Measurements from ENCODE around the gene ARPC5L. TPM values are rescaled to one million over a fixed set of nuclear protein-coding genes. Genes with fewer than 3 reads are reported as not detected.

The ARPC5L gene
- total RNA-seq, 2 experiments from 2014 or later, result 76.6 to 79.4 TPM

DNA sequence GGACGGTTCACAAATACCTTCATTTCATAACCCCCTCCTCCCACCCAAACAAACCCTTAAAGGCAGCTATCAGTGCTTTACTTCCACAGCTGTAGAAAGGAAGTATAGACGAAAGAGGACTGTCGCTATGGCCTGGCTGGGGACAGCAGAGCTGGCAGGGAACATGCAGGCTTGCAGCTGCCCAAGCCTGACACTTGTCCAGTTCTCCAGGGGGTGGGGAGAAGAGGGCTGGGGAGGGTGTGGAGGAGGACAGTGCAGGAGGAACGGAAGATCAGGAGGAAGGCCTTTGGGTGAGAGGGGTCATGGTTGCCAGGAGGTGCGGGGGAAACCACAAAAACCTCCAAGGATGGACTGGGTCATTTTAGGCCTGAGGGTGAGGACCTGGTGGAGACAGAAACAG, 25.9 kb downstream of the ARPC5L start:
- Mint-ChIP-seq H3K36me3 (ENCODE audit: low read depth) (peaks cover 46% of the 10 kb centered on the region), H3K4me3 (no peak overlapping the region), H3K27me3 (no peaks in the 10 kb centered on the region), H3K9me3 (no peaks in the 10 kb centered on the region), H3K27ac (no peak overlapping the region), H3K4me1 (no peaks in the 10 kb centered on the region)
- ChIA-PET POLR2A (no interaction called here), CTCF (interaction anchor here (1.2 kb wide), 1 partner anchor 48 kb away, joined by 3 read pairs; no protein-coding TSS in a partner anchor)
- DNase-seq, result no peak

DNA sequence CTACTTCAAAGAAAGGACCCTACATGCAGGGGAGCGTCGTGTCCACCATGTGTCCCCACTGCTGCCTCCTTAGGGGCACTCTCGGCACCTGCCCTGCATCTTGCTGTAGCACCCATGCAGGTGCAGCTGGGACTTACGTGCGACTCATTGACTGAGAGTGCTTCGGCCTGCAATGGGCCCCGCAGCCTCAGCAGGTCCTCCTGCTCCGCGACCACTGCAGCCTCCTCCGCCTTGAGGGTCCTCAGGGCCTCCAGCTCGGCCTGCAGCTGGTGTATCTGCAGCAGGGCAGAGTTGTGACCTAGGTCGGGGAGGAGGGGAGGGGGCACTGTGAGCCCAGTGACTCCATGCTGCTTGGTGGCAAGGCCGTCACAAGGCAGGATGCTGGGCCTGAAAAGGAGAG, 27.1 kb downstream of the ARPC5L start:
- H3K4me3 Mint-ChIP-seq, result no peak overlapping the region
- ChIA-PET POLR2A (no interaction called here), CTCF (interaction anchor here (3.1 kb wide), 1 partner anchor 36 kb away, joined by 10 read pairs; the partner anchor contains the start of gene WDR38)
- no peaks in the 10 kb centered on the region for H3K27me3 Mint-ChIP-seq
- peaks cover 51% of the 10 kb centered on the region for H3K36me3 Mint-ChIP-seq (ENCODE audit: low read depth)
- H3K4me1 Mint-ChIP-seq, result no peaks in the 10 kb centered on the region
- H3K27ac Mint-ChIP-seq, result no peak overlapping the region
- no peaks in the 10 kb centered on the region for H3K9me3 Mint-ChIP-seq
- DNase-seq, result no peak

- H3K27ac Mint-ChIP-seq, result no peak overlapping the region
- H3K36me3 Mint-ChIP-seq (ENCODE audit: low read depth), result peaks cover 55% of the 10 kb centered on the region
- no peaks in the 10 kb centered on the region for H3K9me3 Mint-ChIP-seq
- H3K4me1 Mint-ChIP-seq, result peaks cover 1% of the 10 kb centered on the region
- H3K27me3 Mint-ChIP-seq, result no peaks in the 10 kb centered on the region
- no peak for DNase-seq
- H3K4me3 Mint-ChIP-seq, result no peak overlapping the region
- ChIA-PET CTCF (interaction anchor here (3.1 kb wide), 1 partner anchor 37 kb away, joined by 10 read pairs; the partner anchor contains the start of gene WDR38), POLR2A (no interaction called here)
Measured at GRCh38 chr9:124890179-124890578, 28.2 kb downstream of the ARPC5L start.

DNA sequence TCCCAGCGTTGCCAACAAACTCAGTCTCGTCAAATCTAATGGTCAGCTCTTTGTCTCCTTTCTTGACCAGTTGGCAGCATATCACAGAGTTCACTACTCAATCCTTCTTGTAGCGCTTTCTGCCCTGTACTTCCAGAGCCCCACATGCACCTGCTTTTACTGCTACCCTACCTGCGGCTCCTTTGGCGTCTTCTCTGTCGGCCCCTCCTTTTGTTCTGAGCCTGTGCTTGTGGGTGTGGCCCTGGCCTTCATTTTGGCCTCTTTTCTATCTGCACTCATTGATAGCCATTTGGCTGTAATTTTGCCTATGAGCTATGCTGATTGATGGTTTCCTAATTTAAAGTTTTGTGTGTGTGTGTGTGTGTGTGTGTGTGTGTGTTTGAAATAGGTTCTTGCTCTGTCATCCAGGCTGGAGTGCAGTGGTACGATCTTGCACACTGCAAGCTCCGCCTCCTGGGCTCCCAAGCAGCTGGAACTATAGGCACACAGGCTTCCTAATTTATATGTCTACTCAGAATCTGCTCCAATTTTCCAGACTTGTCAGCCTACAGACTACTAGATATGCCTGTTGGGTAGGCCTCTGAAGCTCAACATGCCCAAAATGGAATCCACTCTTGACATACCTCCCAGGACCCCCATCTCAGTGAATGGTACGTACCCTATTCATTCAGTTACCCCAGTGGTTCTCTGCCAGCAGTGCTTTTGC, 32.3 kb downstream of the ARPC5L start:
- Mint-ChIP-seq H3K9me3 (no peaks in the 10 kb centered on the region), H3K4me1 (peaks cover 1% of the 10 kb centered on the region), H3K4me3 (no peak overlapping the region), H3K36me3 (ENCODE audit: low read depth) (peaks cover 54% of the 10 kb centered on the region), H3K27me3 (no peaks in the 10 kb centered on the region), H3K27ac (no peak overlapping the region)
- POLR2A ChIA-PET, result interaction anchor here (0.8 to 2.3 kb wide), 5 partner anchors 13 to 38 kb away, joined by 3 to 6 read pairs (median 3); no protein-coding TSS in a partner anchor
- no peak for DNase-seq
- CTCF ChIA-PET, result interaction anchor here (0.9 to 2.1 kb wide), 5 partner anchors 16 to 125 kb away, joined by 3 to 15 read pairs (median 3); partner anchors contain the start of genes ARPC5L, RPL35 and WDR38

DNA sequence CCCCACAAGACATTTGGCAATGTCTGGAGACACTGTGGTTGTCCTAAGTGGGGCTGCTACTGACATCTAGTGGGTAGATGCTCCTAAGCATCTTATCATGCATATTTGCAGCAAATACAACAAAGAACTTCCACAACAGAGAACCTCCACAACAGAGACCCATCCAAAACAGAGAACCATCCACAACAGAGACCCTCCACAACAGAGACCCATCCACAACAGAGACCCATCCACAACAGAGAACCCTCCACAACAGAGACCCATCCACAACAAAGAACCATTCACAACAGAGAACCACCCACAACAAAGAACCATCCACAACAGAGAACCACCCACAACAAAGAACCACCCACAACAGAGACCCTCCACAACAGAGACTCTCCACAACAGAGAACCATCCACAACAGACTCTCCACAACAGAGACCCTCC, 32.8 kb downstream of the ARPC5L start:
- peaks cover 1% of the 10 kb centered on the region for H3K4me1 Mint-ChIP-seq
- peak; percentile 44 for DNase-seq
- H3K9me3 Mint-ChIP-seq, result no peaks in the 10 kb centered on the region
- CTCF ChIA-PET, result interaction anchor here (1.0 to 2.1 kb wide), 3 partner anchors 17 to 42 kb away, joined by 3 to 15 read pairs (median 10); partner anchors contain the start of genes ARPC5L, RPL35 and WDR38
- no peaks in the 10 kb centered on the region for H3K27me3 Mint-ChIP-seq
- H3K27ac Mint-ChIP-seq, result peak overlapping the region; percentile 63
- POLR2A ChIA-PET, result interaction anchor here (2.3 kb wide), 1 partner anchor 13 kb away, joined by 6 read pairs; no protein-coding TSS in a partner anchor
- H3K4me3 Mint-ChIP-seq, result no peak overlapping the region
- peaks cover 51% of the 10 kb centered on the region for H3K36me3 Mint-ChIP-seq (ENCODE audit: low read depth)

- ChIA-PET POLR2A (interaction anchor here (0.9 to 1.0 kb wide), 3 partner anchors 20 to 36 kb away, joined by 3 to 4 read pairs (median 3); partner anchors contain the start of genes ARPC5L and RPL35), CTCF (interaction anchor here (1.1 kb wide), 1 partner anchor 476 kb away, joined by 3 read pairs; no protein-coding TSS in a partner anchor)
- DNase-seq, result no peak
- Mint-ChIP-seq H3K4me3 (no peak overlapping the region), H3K27ac (no peak overlapping the region), H3K36me3 (ENCODE audit: low read depth) (peaks cover 39% of the 10 kb centered on the region), H3K4me1 (peaks cover 1% of the 10 kb centered on the region), H3K9me3 (no peaks in the 10 kb centered on the region), H3K27me3 (no peaks in the 10 kb centered on the region)
Measured at GRCh38 chr9:124897570-124898460, 35.9 kb downstream of the ARPC5L start.

GRCh38 chr9:124899845-124900244, 37.9 kb downstream of the ARPC5L start:
- no peak for DNase-seq
- Mint-ChIP-seq H3K9me3 (no peaks in the 10 kb centered on the region), H3K27me3 (no peaks in the 10 kb centered on the region), H3K4me1 (peaks cover 1% of the 10 kb centered on the region), H3K27ac (no peak overlapping the region), H3K4me3 (no peak overlapping the region), H3K36me3 (ENCODE audit: low read depth) (peaks cover 29% of the 10 kb centered on the region)
- POLR2A ChIA-PET, result interaction anchor here (0.6 to 1.1 kb wide), 2 partner anchors 30 to 67 kb away, joined by 4 read pairs; no protein-coding TSS in a partner anchor
- CTCF ChIA-PET, result no interaction called here

GRCh38 chr9:124906966-124907365, 45.0 kb downstream of the ARPC5L start:
- H3K9me3 Mint-ChIP-seq, result no peaks in the 10 kb centered on the region
- DNase-seq, result no peak
- peaks cover 32% of the 10 kb centered on the region for H3K36me3 Mint-ChIP-seq (ENCODE audit: low read depth)
- ChIA-PET CTCF (no interaction called here), POLR2A (no interaction called here)
- H3K27me3 Mint-ChIP-seq, result no peaks in the 10 kb centered on the region
- H3K4me3 Mint-ChIP-seq, result no peak overlapping the region
- H3K4me1 Mint-ChIP-seq, result no peaks in the 10 kb centered on the region
- no peak overlapping the region for H3K27ac Mint-ChIP-seq

GRCh38 chr9:124908098-124908497, 46.2 kb downstream of the ARPC5L start:
- Mint-ChIP-seq H3K9me3 (no peaks in the 10 kb centered on the region), H3K27ac (no peak overlapping the region), H3K36me3 (ENCODE audit: low read depth) (peaks cover 37% of the 10 kb centered on the region), H3K27me3 (no peaks in the 10 kb centered on the region), H3K4me1 (no peaks in the 10 kb centered on the region), H3K4me3 (no peak overlapping the region)
- ChIA-PET CTCF (no interaction called here), POLR2A (no interaction called here)
- DNase-seq, result no peak

DNA sequence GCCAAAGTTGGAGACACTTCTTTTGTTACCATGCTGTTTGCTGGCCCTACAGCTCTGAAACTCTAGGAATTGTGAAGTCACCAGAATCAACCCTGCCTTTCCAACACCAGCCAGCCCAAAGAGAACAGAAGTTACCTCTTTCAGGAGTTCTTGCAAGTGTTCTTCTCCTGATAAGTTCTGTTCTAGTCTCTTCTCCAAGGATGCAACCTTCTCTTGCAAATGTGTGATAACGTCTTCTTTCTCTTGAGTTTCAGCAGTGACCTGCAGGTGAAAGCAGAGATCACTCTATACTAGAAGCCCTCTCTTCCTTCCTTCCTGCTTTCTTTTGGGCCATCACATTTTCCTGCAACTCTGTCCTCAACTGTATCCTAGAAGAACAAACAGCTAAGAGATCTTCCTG, 49.8 kb downstream of the ARPC5L start:
- peaks cover 42% of the 10 kb centered on the region for H3K36me3 Mint-ChIP-seq (ENCODE audit: low read depth)
- no peak overlapping the region for H3K4me3 Mint-ChIP-seq
- POLR2A ChIA-PET, result interaction anchor here (0.9 kb wide), 1 partner anchor 330 kb away, joined by 3 read pairs; the partner anchor contains the start of gene HSPA5

DNA sequence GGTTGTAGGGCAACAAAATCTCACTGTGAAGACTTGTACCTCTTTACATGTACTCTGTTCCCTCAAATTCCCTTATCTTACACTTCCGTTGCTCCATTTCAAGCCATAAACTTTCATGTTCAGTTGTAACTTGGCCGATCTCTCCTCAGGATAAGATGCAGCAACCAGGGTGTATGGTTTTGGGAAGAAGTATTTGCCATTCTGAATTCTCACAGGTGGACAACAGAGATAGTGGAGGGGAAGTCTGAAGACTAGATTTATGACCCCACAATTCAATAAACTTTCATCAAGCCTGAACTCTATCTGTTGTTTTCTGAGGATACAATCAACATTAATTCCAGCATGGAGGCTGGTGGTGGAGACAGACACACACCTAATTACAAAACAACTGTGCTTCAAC, 51.4 kb downstream of the ARPC5L start:
- Mint-ChIP-seq H3K27me3 (no peaks in the 10 kb centered on the region), H3K36me3 (ENCODE audit: low read depth) (peaks cover 37% of the 10 kb centered on the region), H3K4me3 (no peak overlapping the region), H3K9me3 (no peaks in the 10 kb centered on the region), H3K4me1 (no peaks in the 10 kb centered on the region), H3K27ac (no peak overlapping the region)
- ChIA-PET POLR2A (no interaction called here), CTCF (no interaction called here)
- no peak for DNase-seq

More for the DNA sequence above, 49.8 kb downstream of the ARPC5L start:
- DNase-seq, result no peak
- CTCF ChIA-PET, result no interaction called here
- H3K27ac Mint-ChIP-seq, result no peak overlapping the region
- no peaks in the 10 kb centered on the region for H3K4me1 Mint-ChIP-seq
- H3K9me3 Mint-ChIP-seq, result no peaks in the 10 kb centered on the region
- no peaks in the 10 kb centered on the region for H3K27me3 Mint-ChIP-seq

GRCh38 chr9:124914753-124915405, 52.9 kb downstream of the ARPC5L start:
- H3K27ac Mint-ChIP-seq, result no peak overlapping the region
- POLR2A ChIA-PET, result no interaction called here

More at GRCh38 chr9:124914753-124915405, 52.9 kb downstream of the ARPC5L start:
- Mint-ChIP-seq H3K27me3 (no peaks in the 10 kb centered on the region), H3K4me1 (no peaks in the 10 kb centered on the region), H3K9me3 (no peaks in the 10 kb centered on the region), H3K4me3 (no peak overlapping the region), H3K36me3 (ENCODE audit: low read depth) (peaks cover 41% of the 10 kb centered on the region)
- no peak for DNase-seq
- CTCF ChIA-PET, result no interaction called here

Measured in activated CD4-positive, alpha-beta memory T cell treated with anti-CD3 and anti-CD28 coated beads, Interleukin-2, amount 10 ng/mL, durations not matched to agents 7 days and 5 days (primary cell).